Measurements from ENCODE around the gene GABRB2.

- TF ChIP-seq POLR2A (IDR thresholded peaks at IDR 0.05) = no peak
- TF ChIP-seq, protein P1, sequence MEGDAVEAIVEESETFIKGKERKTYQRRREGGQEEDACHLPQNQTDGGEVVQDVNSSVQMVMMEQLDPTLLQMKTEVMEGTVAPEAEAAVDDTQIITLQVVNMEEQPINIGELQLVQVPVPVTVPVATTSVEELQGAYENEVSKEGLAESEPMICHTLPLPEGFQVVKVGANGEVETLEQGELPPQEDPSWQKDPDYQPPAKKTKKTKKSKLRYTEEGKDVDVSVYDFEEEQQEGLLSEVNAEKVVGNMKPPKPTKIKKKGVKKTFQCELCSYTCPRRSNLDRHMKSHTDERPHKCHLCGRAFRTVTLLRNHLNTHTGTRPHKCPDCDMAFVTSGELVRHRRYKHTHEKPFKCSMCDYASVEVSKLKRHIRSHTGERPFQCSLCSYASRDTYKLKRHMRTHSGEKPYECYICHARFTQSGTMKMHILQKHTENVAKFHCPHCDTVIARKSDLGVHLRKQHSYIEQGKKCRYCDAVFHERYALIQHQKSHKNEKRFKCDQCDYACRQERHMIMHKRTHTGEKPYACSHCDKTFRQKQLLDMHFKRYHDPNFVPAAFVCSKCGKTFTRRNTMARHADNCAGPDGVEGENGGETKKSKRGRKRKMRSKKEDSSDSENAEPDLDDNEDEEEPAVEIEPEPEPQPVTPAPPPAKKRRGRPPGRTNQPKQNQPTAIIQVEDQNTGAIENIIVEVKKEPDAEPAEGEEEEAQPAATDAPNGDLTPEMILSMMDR (IDR thresholded peaks at IDR 0.05) = no peak
Measured at GRCh38 chr5:161344234-161344633, 202.3 kb downstream of the GABRB2 start.

All from Peyer's patch (tissue), 4 donors.